Measurements from ENCODE around the gene TTC28.

Gene TTC28

DNA sequence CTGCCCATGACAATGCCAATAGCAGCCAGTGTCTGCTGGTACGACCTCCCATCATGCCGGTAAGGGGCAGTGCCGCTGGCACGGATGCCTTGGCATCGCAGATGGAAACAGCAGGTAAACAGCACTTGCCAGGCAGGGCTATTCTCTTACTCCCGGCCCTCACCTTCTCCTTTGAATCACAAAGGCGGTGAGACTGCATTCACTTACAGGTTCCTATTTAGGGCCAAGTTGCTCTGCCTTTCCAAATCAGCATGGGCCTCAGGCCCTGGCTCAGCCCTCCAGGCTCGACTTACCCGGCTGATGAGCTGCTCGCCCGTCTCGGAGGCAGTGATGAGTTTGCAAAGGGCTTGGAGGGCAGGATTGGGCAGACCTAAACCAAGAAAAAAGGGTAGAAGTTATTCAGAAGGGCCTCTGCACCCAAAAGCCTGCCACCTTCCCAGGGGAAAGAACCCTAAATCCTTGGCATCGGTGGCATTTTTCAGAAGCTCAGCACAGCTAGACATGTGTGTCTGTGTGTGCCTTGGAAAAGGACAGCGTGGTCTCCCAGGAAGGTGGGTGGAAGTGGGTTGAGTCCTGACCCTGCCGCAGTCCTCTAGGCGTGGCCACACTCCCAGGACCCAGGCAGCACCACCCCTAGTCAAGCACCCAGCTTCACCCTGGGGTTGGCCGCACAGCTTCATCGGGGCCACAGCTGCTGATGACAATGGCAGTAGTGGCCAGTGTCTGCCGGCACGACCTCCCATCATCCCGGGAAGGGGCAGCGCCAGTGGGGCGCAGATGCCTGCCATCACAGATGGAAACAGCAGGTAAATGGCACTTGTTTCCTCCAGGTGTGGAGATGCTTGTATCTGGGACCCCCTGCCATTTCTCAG, 687.1 kb downstream of the TTC28 start:
- H3K4me3 ChIP-seq (ENCODE audit: insufficient read depth, low read depth, low read length): no peak overlapping the region
- H3K27me3 ChIP-seq (ENCODE audit: control insufficient read depth, insufficient read depth, low read length, poor library complexity, severe bottlenecking): no peaks in the 10 kb centered on the region
- WGBS, 2 experiments: 90% methylated on average over 23 of the region's 23 CpGs
- no peaks in the 10 kb centered on the region for H3K9me3 ChIP-seq (ENCODE audit: control insufficient read depth, low read length)
- H3K36me3 ChIP-seq (ENCODE audit: control insufficient read depth, insufficient read depth, low read length): no peaks in the 10 kb centered on the region
- H3K4me1 ChIP-seq (ENCODE audit: control insufficient read depth, insufficient read depth, low read length): no peaks in the 10 kb centered on the region
- no peak overlapping the region for H3K27ac ChIP-seq (ENCODE audit: insufficient read depth, low read depth, low read length, poor library complexity, severe bottlenecking)

GRCh38 chr22:27991586-27992293, 687.9 kb downstream of the TTC28 start:
- Histone ChIP-seq H3K27ac (ENCODE audit: insufficient read depth, low read depth, low read length, poor library complexity, severe bottlenecking) (no peak overlapping the region), H3K4me3 (ENCODE audit: insufficient read depth, low read depth, low read length) (no peak overlapping the region), H3K4me1 (ENCODE audit: control insufficient read depth, insufficient read depth, low read length) (no peaks in the 10 kb centered on the region), H3K36me3 (ENCODE audit: control insufficient read depth, insufficient read depth, low read length) (no peaks in the 10 kb centered on the region), H3K27me3 (ENCODE audit: control insufficient read depth, insufficient read depth, low read length, poor library complexity, severe bottlenecking) (no peaks in the 10 kb centered on the region), H3K9me3 (ENCODE audit: control insufficient read depth, low read length) (no peaks in the 10 kb centered on the region)
- 85 to 88% methylated on average over 7 of the region's 7 CpGs for WGBS, 2 experiments

- Histone ChIP-seq H3K36me3 (ENCODE audit: control insufficient read depth, insufficient read depth, low read length) (no peaks in the 10 kb centered on the region), H3K27ac (ENCODE audit: insufficient read depth, low read depth, low read length, poor library complexity, severe bottlenecking) (no peak overlapping the region), H3K27me3 (ENCODE audit: control insufficient read depth, insufficient read depth, low read length, poor library complexity, severe bottlenecking) (no peaks in the 10 kb centered on the region), H3K9me3 (ENCODE audit: control insufficient read depth, low read length) (no peaks in the 10 kb centered on the region), H3K4me3 (ENCODE audit: insufficient read depth, low read depth, low read length) (no peak overlapping the region), H3K4me1 (ENCODE audit: control insufficient read depth, insufficient read depth, low read length) (no peaks in the 10 kb centered on the region)
- WGBS, 2 experiments: 24 to 29% methylated on average over 12 of the region's 12 CpGs
Measured at GRCh38 chr22:27990879-27991278, 688.8 kb downstream of the TTC28 start.

GRCh38 chr22:27990451-27990840, 689.2 kb downstream of the TTC28 start:
- WGBS, 2 experiments: 93% methylated on average over 15 of the region's 15 CpGs
- no peaks in the 10 kb centered on the region for H3K9me3 ChIP-seq (ENCODE audit: control insufficient read depth, low read length)
- H3K36me3 ChIP-seq (ENCODE audit: control insufficient read depth, insufficient read depth, low read length): peaks cover 4% of the 10 kb centered on the region
- no peaks in the 10 kb centered on the region for H3K4me1 ChIP-seq (ENCODE audit: control insufficient read depth, insufficient read depth, low read length)
- no peaks in the 10 kb centered on the region for H3K27me3 ChIP-seq (ENCODE audit: control insufficient read depth, insufficient read depth, low read length, poor library complexity, severe bottlenecking)
- no peak overlapping the region for H3K27ac ChIP-seq (ENCODE audit: insufficient read depth, low read depth, low read length, poor library complexity, severe bottlenecking)
- no peak overlapping the region for H3K4me3 ChIP-seq (ENCODE audit: insufficient read depth, low read depth, low read length)

GRCh38 chr22:27989758-27990450, 689.7 kb downstream of the TTC28 start:
- no peaks in the 10 kb centered on the region for H3K4me1 ChIP-seq (ENCODE audit: control insufficient read depth, insufficient read depth, low read length)
- no peaks in the 10 kb centered on the region for H3K9me3 ChIP-seq (ENCODE audit: control insufficient read depth, low read length)
- H3K27me3 ChIP-seq (ENCODE audit: control insufficient read depth, insufficient read depth, low read length, poor library complexity, severe bottlenecking): no peaks in the 10 kb centered on the region
- no peak overlapping the region for H3K4me3 ChIP-seq (ENCODE audit: insufficient read depth, low read depth, low read length)
- 95 to 96% methylated on average over 15 of the region's 15 CpGs for WGBS, 2 experiments
- no peak overlapping the region for H3K27ac ChIP-seq (ENCODE audit: insufficient read depth, low read depth, low read length, poor library complexity, severe bottlenecking)
- peaks cover 9% of the 10 kb centered on the region for H3K36me3 ChIP-seq (ENCODE audit: control insufficient read depth, insufficient read depth, low read length)

DNA sequence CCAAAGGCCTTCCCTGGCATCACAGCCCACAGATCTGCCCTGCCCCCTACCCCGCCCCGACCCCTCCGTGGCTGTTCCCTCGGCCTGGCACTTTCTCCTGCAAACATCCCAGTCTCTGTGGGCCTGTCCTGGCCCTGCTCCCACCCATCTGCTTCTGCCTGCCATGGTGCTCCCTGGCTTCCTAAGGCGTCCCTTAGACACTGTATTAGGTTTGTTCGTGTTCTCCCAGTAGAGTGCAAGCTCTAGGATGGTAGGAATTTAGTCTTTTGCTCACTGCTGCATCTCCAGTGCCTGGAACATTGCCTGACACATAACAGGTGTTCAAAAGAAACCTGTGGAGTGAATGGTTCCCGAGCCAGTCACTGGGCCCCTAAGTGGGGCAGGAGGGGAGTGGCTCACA, 690.9 kb downstream of the TTC28 start:
- H3K9me3 ChIP-seq (ENCODE audit: control insufficient read depth, low read length): no peaks in the 10 kb centered on the region
- H3K4me1 ChIP-seq (ENCODE audit: control insufficient read depth, insufficient read depth, low read length): no peaks in the 10 kb centered on the region
- H3K27ac ChIP-seq (ENCODE audit: insufficient read depth, low read depth, low read length, poor library complexity, severe bottlenecking): no peak overlapping the region
- no peak overlapping the region for H3K4me3 ChIP-seq (ENCODE audit: insufficient read depth, low read depth, low read length)
- peaks cover 15% of the 10 kb centered on the region for H3K36me3 ChIP-seq (ENCODE audit: control insufficient read depth, insufficient read depth, low read length)
- 95% methylated on average over 7 of the region's 7 CpGs for WGBS, 2 experiments
- H3K27me3 ChIP-seq (ENCODE audit: control insufficient read depth, insufficient read depth, low read length, poor library complexity, severe bottlenecking): no peaks in the 10 kb centered on the region

GRCh38 chr22:27987557-27987956, 692.1 kb downstream of the TTC28 start:
- 88 to 92% methylated on average over 6 of the region's 6 CpGs for WGBS, 2 experiments
- Histone ChIP-seq H3K4me3 (ENCODE audit: insufficient read depth, low read depth, low read length) (no peak overlapping the region), H3K4me1 (ENCODE audit: control insufficient read depth, insufficient read depth, low read length) (no peaks in the 10 kb centered on the region), H3K36me3 (ENCODE audit: control insufficient read depth, insufficient read depth, low read length) (peaks cover 22% of the 10 kb centered on the region), H3K27me3 (ENCODE audit: control insufficient read depth, insufficient read depth, low read length, poor library complexity, severe bottlenecking) (no peaks in the 10 kb centered on the region), H3K27ac (ENCODE audit: insufficient read depth, low read depth, low read length, poor library complexity, severe bottlenecking) (no peak overlapping the region), H3K9me3 (ENCODE audit: control insufficient read depth, low read length) (no peaks in the 10 kb centered on the region)

GRCh38 chr22:27986937-27987336, 692.7 kb downstream of the TTC28 start:
- Histone ChIP-seq H3K4me1 (ENCODE audit: control insufficient read depth, insufficient read depth, low read length) (no peaks in the 10 kb centered on the region), H3K27ac (ENCODE audit: insufficient read depth, low read depth, low read length, poor library complexity, severe bottlenecking) (no peak overlapping the region), H3K27me3 (ENCODE audit: control insufficient read depth, insufficient read depth, low read length, poor library complexity, severe bottlenecking) (no peaks in the 10 kb centered on the region), H3K4me3 (ENCODE audit: insufficient read depth, low read depth, low read length) (no peak overlapping the region), H3K9me3 (ENCODE audit: control insufficient read depth, low read length) (no peaks in the 10 kb centered on the region), H3K36me3 (ENCODE audit: control insufficient read depth, insufficient read depth, low read length) (peaks cover 26% of the 10 kb centered on the region)
- WGBS, 2 experiments: 91 to 92% methylated on average over 5 of the region's 5 CpGs

- H3K9me3 ChIP-seq (ENCODE audit: control insufficient read depth, low read length): no peaks in the 10 kb centered on the region
- H3K4me1 ChIP-seq (ENCODE audit: control insufficient read depth, insufficient read depth, low read length): no peaks in the 10 kb centered on the region
- 91 to 95% methylated on average over 5 of the region's 5 CpGs for WGBS, 2 experiments
- peaks cover 30% of the 10 kb centered on the region for H3K36me3 ChIP-seq (ENCODE audit: control insufficient read depth, insufficient read depth, low read length)
- H3K4me3 ChIP-seq (ENCODE audit: insufficient read depth, low read depth, low read length): no peak overlapping the region
- H3K27me3 ChIP-seq (ENCODE audit: control insufficient read depth, insufficient read depth, low read length, poor library complexity, severe bottlenecking): no peaks in the 10 kb centered on the region
- H3K27ac ChIP-seq (ENCODE audit: insufficient read depth, low read depth, low read length, poor library complexity, severe bottlenecking): no peak overlapping the region
Measured at GRCh38 chr22:27986459-27986858, 693.2 kb downstream of the TTC28 start.

Measured in ectodermal cell (in vitro differentiated cells).